HG02885 (cell line): ENCODE data around the gene DIAPH3.

ENCODE experiments used
- ATAC-seq: cut with Tn5 transposase; IDR thresholded peaks from one replicate; pipeline ENCODE4 v1.9.1; 2021; ENCODE audit warnings: mild to moderate bottlenecking; ENCODE audit not compliant: unreplicated experiment, poor library complexity

The DIAPH3 gene

GRCh38 chr13:59975807-59976435 is 187.8 kb downstream of the DIAPH3 start:
- no peak for ATAC-seq

DNA sequence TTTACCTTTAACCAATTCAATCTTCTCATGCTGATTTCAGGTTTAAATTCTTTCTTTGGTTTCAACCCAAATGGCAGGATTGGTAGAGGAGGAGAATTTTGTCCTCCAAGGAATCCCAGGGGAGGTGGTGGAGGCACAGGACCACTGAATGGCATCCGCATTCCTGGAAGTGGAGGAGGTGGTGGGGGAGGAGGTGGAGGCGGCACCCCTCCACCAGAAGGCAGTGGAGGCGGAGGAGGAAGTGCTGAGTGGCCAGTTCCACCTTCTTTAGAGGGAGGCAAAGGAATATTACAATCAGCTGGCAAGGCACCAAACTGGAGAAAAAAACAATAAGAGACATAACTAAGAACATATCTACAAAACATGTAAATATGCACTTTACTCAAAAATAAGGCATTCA is 192.9 kb downstream of the DIAPH3 start:
- ATAC-seq, result no peak

- ATAC-seq, result no peak
These were observed 199.9 kb downstream of the DIAPH3 start for GRCh38 chr13:59963827-59964226.

- no peak for ATAC-seq
These were observed 200.3 kb downstream of the DIAPH3 start for GRCh38 chr13:59963383-59963782.

DNA sequence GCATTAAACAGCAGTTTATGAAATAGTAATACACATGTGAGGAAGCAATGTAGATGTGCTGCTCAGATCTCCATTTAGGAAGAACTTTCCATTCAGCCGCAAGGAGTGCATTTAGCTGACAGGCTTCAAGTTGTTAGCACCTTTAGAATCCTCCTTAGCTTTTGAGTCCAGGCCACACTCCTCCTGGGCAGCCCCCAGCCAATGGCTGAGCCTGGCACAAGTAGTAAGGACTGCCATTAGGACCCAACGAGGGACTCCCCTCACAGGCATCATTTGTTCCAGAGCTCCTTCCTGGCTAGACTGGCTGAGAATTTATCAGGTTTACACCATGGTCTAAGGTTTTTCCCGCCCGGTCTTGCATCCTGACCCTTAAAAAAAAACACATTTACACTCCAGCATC is 201.4 kb downstream of the DIAPH3 start:
- no peak for ATAC-seq

- ATAC-seq, result no peak
These were observed 203.0 kb downstream of the DIAPH3 start for GRCh38 chr13:59960683-59961082.

- no peak for ATAC-seq
These were observed 206.3 kb downstream of the DIAPH3 start for GRCh38 chr13:59957438-59957837.

DNA sequence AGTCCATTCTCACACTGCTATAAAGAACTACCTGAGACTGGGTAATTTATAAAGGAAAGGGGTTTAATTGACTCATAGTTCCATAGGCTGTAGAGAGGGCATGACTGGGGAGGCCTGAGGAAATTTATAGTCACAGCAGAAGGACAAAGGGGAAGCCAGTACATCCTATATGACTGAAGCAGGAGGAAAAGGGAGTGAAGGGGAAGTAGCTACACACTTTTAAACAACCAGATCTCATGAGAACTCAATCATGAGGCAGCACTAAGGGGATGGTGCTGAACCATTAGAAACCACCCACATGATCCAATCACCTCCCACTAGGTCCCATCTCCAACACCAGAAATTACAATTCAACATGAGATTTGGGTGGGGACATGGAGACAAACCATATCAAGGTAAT is 209.1 kb downstream of the DIAPH3 start:
- no peak for ATAC-seq

- no peak for ATAC-seq
These were observed 212.7 kb downstream of the DIAPH3 start for GRCh38 chr13:59951011-59951410.

DNA sequence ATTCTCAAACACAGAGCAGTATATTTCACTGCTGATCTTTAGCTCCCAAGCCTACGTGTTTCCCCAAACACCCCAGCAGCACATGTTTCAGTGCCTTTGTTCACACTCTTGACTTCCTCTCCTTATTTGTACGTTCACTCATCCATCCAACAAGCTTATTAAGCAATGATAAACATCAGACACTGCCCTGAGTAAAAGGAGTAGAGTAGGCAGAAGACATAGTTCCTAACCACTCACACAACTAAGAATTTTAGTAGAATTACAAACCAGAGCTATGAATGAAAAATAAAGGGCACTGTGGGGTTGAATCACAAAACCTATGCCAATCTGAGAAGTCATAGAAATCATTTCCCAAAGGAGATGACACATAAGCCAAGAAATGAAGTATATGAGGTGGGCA is 213.5 kb downstream of the DIAPH3 start:
- no peak for ATAC-seq

GRCh38 chr13:59948686-59949085 is 215.0 kb downstream of the DIAPH3 start:
- ATAC-seq, result no peak

- ATAC-seq, result no peak
These were observed 216.8 kb downstream of the DIAPH3 start for GRCh38 chr13:59946944-59947343.

DNA sequence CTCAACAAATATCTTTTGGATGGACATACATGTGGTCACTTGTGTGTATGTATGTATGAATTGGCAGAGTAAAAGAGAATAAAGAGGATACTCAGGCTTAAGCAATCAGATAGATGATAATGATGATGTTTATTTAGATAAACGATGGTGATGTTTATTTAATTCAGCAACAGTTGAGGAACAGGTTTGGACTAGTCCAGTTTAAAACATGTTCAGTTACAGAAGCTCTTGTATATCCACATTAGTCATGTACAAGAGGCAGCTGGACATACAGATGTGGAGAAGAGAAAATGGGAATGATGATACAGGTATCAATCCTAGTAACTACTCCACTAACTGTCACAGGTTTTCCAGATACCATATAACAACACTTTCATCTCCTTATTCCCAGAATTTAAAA is 232.1 kb downstream of the DIAPH3 start:
- ATAC-seq, result no peak

- ATAC-seq, result no peak
These were observed 239.5 kb downstream of the DIAPH3 start for GRCh38 chr13:59924256-59924655.

- ATAC-seq, result no peak
These were observed 248.5 kb downstream of the DIAPH3 start for GRCh38 chr13:59915252-59915651.

DNA sequence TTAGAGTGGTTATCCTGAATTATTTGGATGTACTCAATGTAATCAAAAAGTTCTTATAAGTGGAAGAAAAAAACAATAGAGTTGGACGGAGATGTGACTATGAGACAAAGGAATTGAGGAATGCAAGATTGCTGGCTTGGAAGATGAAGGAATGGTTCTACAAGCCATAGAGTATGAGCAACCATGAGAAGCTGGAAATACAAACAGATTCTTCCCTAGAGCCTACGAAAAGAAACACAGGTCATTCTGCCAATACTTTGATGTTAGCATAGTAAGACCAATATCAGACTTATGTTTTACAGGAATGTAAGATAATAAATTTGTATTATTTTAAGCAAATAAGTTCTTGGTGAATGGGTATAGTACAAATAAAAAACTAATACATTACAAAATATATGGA is 249.2 kb downstream of the DIAPH3 start:
- ATAC-seq, result no peak

DNA sequence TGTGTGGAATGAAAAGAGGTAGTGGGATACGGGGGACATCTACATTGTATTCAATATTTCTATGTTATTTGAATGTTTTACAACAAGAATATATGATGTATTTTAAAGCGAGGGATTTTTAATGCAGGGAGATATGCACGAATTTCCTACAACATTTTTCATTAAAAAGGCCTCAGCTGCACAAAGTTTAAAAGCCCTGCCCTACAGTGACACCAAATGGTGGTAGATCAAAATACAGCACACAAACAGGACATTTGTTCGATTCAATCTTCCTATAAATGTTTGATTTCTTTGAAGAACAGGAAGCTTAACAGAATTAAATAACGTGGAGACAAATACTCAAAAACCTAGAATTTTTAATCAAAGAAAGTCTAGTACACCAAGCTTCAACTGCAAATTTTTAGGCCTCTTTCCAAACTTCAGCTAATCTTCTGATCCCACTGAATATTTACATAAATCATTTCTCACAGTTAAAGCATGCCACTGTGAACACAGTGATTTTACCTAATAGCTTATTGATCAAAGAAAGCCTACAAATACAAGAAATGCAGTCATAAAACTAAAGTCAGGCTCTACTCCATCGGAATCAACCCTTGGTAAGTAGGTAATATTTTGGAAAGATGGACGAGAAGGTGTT is 257.2 kb downstream of the DIAPH3 start:
- no peak for ATAC-seq

DNA sequence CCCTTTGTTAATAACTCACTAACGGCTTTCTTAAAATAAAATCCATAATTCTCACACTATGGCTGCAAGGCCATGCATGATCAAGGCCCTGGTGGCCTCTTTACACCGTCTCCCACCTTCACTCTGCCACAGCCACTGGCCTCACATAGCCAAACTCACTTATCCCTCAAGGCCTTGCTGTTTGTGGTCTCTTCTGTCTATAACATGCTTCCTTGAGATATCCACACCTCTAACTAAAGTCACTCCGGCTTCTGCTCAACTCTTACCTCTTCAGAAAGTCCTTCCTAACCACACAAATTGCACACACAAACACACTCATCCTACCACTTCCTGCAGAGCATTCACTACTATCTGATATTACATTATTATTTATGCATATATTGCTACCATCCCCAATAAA is 262.5 kb downstream of the DIAPH3 start:
- ATAC-seq, result no peak

- peak; percentile 61 for ATAC-seq
These were observed 265.7 kb downstream of the DIAPH3 start for GRCh38 chr13:59898066-59898465.

DNA sequence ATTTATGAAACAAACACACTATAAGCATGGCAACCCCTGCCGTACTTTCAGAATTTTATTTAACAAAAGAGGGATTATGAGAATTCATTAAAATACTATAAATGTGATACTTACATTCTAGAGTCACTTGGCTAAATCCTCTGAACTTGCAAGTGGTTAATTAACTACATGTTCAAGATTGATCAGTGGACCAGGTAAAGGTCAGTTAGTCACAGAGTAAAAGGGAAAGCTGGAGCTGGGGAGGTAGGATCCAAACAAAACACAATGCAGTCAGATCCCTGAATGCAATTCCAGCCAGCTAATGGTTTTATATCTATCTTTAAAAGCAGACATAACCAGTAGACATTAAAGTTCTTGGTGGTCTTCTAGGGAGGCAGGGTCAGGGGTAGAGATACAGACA is 270.5 kb downstream of the DIAPH3 start:
- no peak for ATAC-seq

DNA sequence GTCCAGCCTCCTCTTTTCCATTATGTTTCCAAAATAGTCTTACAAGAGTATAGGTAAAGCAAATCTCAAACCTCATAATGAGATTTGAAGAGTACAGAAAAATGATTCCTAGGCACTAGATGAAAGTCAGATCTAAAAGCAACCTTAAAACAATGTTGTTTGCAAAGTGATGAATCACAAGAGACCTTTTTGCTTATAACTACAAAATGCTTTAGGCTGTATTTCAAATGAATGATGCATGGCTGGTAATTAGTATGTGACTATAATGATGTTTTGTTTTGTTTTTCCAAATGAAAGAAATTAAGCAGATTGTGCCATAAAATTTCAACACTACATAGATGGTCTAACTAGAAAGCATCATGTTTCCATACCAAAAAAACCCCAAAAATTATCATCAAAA is 272.7 kb downstream of the DIAPH3 start:
- no peak for ATAC-seq

GRCh38 chr13:59890054-59890453 is 273.7 kb downstream of the DIAPH3 start:
- no peak for ATAC-seq
